Measurements from ENCODE around the gene POM121L2. TPM values are rescaled to one million over a fixed set of nuclear protein-coding genes. Genes with fewer than 3 reads are reported as not detected.

The POM121L2 gene
- total and polyA plus RNA-seq, 2 of the 13 experiments (the other 11 are each of a cell fraction or from before 2014, with no cell fraction given), result not detected

GRCh38 chr6:27290065-27290849, 21.8 kb downstream of the POM121L2 start (continued):
- TF ChIP-seq BRF2 (CRISPR knock-in tag; IDR thresholded peaks at IDR 0.05), result no peak
- no peak for TF ChIP-seq NCOA1 (CRISPR knock-in tag; IDR thresholded peaks at IDR 0.05)
- no peak for TF ChIP-seq ZFP36 (IDR thresholded peaks at IDR 0.05; ENCODE audit: borderline replicate concordance, low read depth, low read length, partially characterized antibody)
- TF ChIP-seq MIER3 (CRISPR knock-in tag; IDR thresholded peaks at IDR 0.05; ENCODE audit: borderline replicate concordance), result no peak
- no peak for TF ChIP-seq ZNF883 (CRISPR knock-in tag; IDR thresholded peaks at IDR 0.05; ENCODE audit: not compliant biosample characterization)
- no peak for TF ChIP-seq ZNF572 (CRISPR knock-in tag; IDR thresholded peaks at IDR 0.05)
- 0 out of 2 replicates have a peak, but pooled peaks have one; percentile 61 for TF ChIP-seq MAF1 (CRISPR knock-in tag; IDR thresholded peaks at IDR 0.05; ENCODE audit: borderline replicate concordance)
- peak; percentile 71; the same call in 1 of the 2 replicates for TF ChIP-seq ZNF24 (IDR thresholded peaks at IDR 0.05)
- TF ChIP-seq CSRNP2 (CRISPR knock-in tag; conservative IDR thresholded peaks at IDR 0.05; ENCODE audit: low read depth), result no peak

Measured in HepG2 (cell line).